Loucy (cell line): ENCODE results near the gene S100A11.

Experiments
- CTCF ChIP-seq: fragments of 200-600 bp; sonication (generic); conservative IDR thresholded peaks from 2 replicates; pipeline ENCODE4 v1.5.1; 2014; ENCODE audit warnings: mild to moderate bottlenecking, antibody characterized with exemption, low read length
- EZH2phosphoT487 ChIP-seq: fragments of 200-600 bp; IDR thresholded peaks from 2 replicates; pipeline ENCODE4 v1.6.1; 2018; ENCODE audit warnings: antibody characterized with exemption, mild to moderate bottlenecking, moderate library complexity, borderline replicate concordance

- no peak for TF ChIP-seq CTCF
- no peak for TF ChIP-seq EZH2phosphoT487
Observed at GRCh38 chr1:152039461-152039860, 2.7 kb upstream of the S100A11 start.
